OCI-LY3 (cell line): ENCODE results near the gene ZNF516.

ENCODE experiments used
- CTCF ChIP-seq: fragments of 200-600, 300-600 bp; sonication (generic); IDR thresholded peaks from 2 replicates; pipeline ENCODE4 v1.5.1; 2014; ENCODE audit warnings: antibody characterized with exemption, low read length, low read depth
- EZH2phosphoT487 ChIP-seq: fragments of 200-600 bp; shearing (Covaris generic); IDR thresholded peaks from 2 replicates; pipeline ENCODE4 v1.6.1; 2018; ENCODE audit warnings: antibody characterized with exemption, mixed run types, low read depth

GRCh38 chr18:76364282-76365259 is 130.5 kb downstream of the ZNF516 start:
- TF ChIP-seq CTCF, result no peak
- TF ChIP-seq EZH2phosphoT487, result no peak
